ENCODE data around the gene CFAP161. TPM values are rescaled to one million over a fixed set of nuclear protein-coding genes. Genes with fewer than 3 reads are reported as not detected.
A peak's percentile ranks its signal among the peaks of the same experiment; 100 is the strongest.

CFAP161 gene
- total and polyA plus RNA-seq, 4 donors = 2.4 to 11.2 (median 3.9) TPM

DNA sequence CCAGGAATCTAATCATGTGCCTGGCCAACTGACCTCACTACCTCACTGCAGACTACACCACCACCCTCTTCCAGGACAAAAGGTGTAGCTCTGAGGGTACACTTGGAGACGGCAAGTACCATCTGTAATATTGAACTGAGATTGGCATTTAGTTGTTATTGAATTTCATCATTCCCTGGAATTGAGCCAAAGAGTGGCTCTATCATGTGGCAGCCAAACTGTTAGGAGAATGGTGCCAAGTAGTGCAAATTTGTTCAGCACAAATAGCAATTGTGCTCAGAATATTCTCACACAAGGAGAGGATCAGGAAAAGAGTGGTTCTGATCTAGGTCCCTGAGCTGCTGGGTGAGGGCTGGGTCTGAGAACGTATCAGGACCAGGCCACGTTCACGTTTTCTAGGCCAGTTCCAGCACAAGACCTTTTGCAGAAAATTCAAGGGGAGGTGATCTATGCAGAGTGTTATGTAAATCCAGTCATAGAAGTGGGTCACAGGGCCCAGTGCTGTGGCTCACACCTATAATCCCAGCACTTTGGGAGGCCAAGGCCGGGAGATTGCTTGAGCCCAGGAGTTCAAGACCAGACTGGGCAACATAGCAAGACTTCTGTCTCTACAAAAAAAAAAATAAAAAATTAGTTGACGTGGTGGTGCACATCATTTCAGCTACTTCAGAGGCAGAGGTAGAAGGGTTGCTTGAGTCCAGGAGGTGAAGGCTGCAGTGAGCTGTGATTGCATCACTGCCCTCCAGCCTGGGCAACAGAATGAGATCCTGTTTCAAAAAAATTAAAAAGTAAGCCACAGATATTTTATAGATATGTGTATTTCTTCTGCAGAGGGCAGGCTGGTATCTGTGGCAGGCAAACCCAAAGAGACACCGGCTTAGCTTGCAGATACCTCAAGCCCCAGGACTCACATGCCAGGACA lies 31.9 kb upstream of the CFAP161 start:
- ATAC-seq (ENCODE audit: insufficient read depth, low FRiP score) (no peak), DNase-seq (no peak)
- peaks cover 0 to 2% (median 0%) of the 10 kb centered on the region in 4 donors for H3K9me3 ChIP-seq (ENCODE audit: control insufficient read depth in 4 of 4, insufficient read depth in 3 of 4, low read length in 3 of 4)
- no peak overlapping the region for H3K9ac ChIP-seq (ENCODE audit: insufficient read depth in 1 of 2, low read length in 2 of 2)
- H3K4me3 ChIP-seq = no peak overlapping the region
- TF ChIP-seq, protein P1, sequence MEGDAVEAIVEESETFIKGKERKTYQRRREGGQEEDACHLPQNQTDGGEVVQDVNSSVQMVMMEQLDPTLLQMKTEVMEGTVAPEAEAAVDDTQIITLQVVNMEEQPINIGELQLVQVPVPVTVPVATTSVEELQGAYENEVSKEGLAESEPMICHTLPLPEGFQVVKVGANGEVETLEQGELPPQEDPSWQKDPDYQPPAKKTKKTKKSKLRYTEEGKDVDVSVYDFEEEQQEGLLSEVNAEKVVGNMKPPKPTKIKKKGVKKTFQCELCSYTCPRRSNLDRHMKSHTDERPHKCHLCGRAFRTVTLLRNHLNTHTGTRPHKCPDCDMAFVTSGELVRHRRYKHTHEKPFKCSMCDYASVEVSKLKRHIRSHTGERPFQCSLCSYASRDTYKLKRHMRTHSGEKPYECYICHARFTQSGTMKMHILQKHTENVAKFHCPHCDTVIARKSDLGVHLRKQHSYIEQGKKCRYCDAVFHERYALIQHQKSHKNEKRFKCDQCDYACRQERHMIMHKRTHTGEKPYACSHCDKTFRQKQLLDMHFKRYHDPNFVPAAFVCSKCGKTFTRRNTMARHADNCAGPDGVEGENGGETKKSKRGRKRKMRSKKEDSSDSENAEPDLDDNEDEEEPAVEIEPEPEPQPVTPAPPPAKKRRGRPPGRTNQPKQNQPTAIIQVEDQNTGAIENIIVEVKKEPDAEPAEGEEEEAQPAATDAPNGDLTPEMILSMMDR (IDR thresholded peaks at IDR 0.05; ENCODE audit: control extremely low read depth, extremely low read depth) = no peak
- peaks cover 0 to 8% (median 0%) of the 10 kb centered on the region in 3 donors for H3K27me3 ChIP-seq (ENCODE audit: control insufficient read depth in 3 of 3, insufficient read depth in 3 of 3, low read length in 2 of 3)
- peaks cover 0 to 4% (median 0%) of the 10 kb centered on the region in 5 donors for H3K4me1 ChIP-seq (ENCODE audit: control insufficient read depth in 5 of 5, insufficient read depth in 5 of 5, low read length in 5 of 5)
- H3K27ac ChIP-seq (ENCODE audit: low read depth in 1 of 2, low read length in 1 of 2) = peak overlapping the region in 1 of 2 donors; percentile 24
- H3K36me3 ChIP-seq (ENCODE audit: control insufficient read depth in 4 of 4, insufficient read depth in 4 of 4, low read length in 4 of 4) = no peaks in the 10 kb centered on the region
- WGBS, 2 donors = 78 to 79% methylated on average over 7 of the region's 7 CpGs

- Histone ChIP-seq H3K4me1 (ENCODE audit: control insufficient read depth in 5 of 5, insufficient read depth in 5 of 5, low read length in 5 of 5) (peaks cover 0 to 4% (median 0%) of the 10 kb centered on the region in 5 donors), H3K4me3 (no peak overlapping the region), H3K9me3 (ENCODE audit: control insufficient read depth in 4 of 4, insufficient read depth in 3 of 4, low read length in 3 of 4) (peaks cover 0 to 2% (median 0%) of the 10 kb centered on the region in 4 donors), H3K27me3 (ENCODE audit: control insufficient read depth in 3 of 3, insufficient read depth in 3 of 3, low read length in 2 of 3) (peaks cover 0 to 4% (median 0%) of the 10 kb centered on the region in 3 donors), H3K9ac (ENCODE audit: insufficient read depth in 1 of 2, low read length in 2 of 2) (no peak overlapping the region), H3K27ac (ENCODE audit: low read depth in 1 of 2, low read length in 1 of 2) (no peak overlapping the region), H3K36me3 (ENCODE audit: control insufficient read depth in 4 of 4, insufficient read depth in 4 of 4, low read length in 4 of 4) (no peaks in the 10 kb centered on the region)
- WGBS, 2 donors = 90 to 96% methylated on average over 1 of the region's 1 CpG
- ATAC-seq (ENCODE audit: insufficient read depth, low FRiP score) = no peak
- TF ChIP-seq, protein P1 (IDR thresholded peaks at IDR 0.05; ENCODE audit: control extremely low read depth, extremely low read depth) = no peak
- no peak for DNase-seq
Observed at GRCh38 chr15:81103857-81104256, 30.2 kb upstream of the CFAP161 start.

- H3K9me3 ChIP-seq (ENCODE audit: control insufficient read depth in 4 of 4, insufficient read depth in 3 of 4, low read length in 3 of 4) = peaks cover 0 to 2% (median 0%) of the 10 kb centered on the region in 4 donors
- no peak overlapping the region for H3K27ac ChIP-seq (ENCODE audit: low read depth in 1 of 2, low read length in 1 of 2)
- H3K4me1 ChIP-seq (ENCODE audit: control insufficient read depth in 5 of 5, insufficient read depth in 5 of 5, low read length in 5 of 5) = peaks cover 0 to 4% (median 0%) of the 10 kb centered on the region in 5 donors
- H3K27me3 ChIP-seq (ENCODE audit: control insufficient read depth in 3 of 3, insufficient read depth in 3 of 3, low read length in 2 of 3) = peaks cover 0 to 4% (median 0%) of the 10 kb centered on the region in 3 donors
- ATAC-seq (ENCODE audit: insufficient read depth, low FRiP score) (no peak), DNase-seq (no peak)
- WGBS, 2 donors = 73 to 91% methylated on average over 4 of the region's 4 CpGs
- TF ChIP-seq, protein P1 (IDR thresholded peaks at IDR 0.05; ENCODE audit: control extremely low read depth, extremely low read depth) = no peak
- no peaks in the 10 kb centered on the region for H3K36me3 ChIP-seq (ENCODE audit: control insufficient read depth in 4 of 4, insufficient read depth in 4 of 4, low read length in 4 of 4)
- H3K4me3 ChIP-seq = no peak overlapping the region
- H3K9ac ChIP-seq (ENCODE audit: insufficient read depth in 1 of 2, low read length in 2 of 2) = no peak overlapping the region
Observed at GRCh38 chr15:81105545-81105944, 28.5 kb upstream of the CFAP161 start.

Data from lung (tissue), 12 donors.